Skeletal muscle cell (primary cell): ENCODE data around the gene ZNF71.

Experiments used
- DNase-seq: peaks from one replicate; pipeline ENCODE4 v3.0.0-alpha.2; 2010; ENCODE audit warnings: low read depth
- H3K4me3 ChIP-seq: 2 replicates; pipeline ENCODE4 v1.5.1; 2011; ENCODE audit warnings: low read depth, mild to moderate bottlenecking, control low read depth, low read length, moderate library complexity

ZNF71 gene

DNA sequence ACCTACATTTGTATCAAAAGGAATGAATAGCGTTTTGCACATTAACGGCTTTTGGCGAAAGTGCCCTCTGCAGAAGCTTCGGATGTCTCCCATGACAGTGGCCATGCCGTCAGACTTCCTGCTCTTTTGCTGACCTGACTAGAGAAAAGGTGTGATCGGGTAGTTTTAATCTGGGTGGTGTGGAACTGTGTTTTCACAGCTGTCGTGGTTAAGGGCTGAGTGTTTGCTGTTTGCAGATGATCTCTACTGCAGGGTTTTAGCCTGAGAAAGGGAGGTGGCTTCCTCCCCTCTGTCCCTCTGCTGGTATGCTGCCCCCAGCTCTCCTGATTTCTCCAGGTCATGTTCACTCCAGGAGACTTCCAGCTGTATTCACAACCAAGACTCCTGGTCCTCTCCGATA is 22.4 kb downstream of the ZNF71 start:
- no peak for DNase-seq
- no peak overlapping the region for H3K4me3 ChIP-seq

DNA sequence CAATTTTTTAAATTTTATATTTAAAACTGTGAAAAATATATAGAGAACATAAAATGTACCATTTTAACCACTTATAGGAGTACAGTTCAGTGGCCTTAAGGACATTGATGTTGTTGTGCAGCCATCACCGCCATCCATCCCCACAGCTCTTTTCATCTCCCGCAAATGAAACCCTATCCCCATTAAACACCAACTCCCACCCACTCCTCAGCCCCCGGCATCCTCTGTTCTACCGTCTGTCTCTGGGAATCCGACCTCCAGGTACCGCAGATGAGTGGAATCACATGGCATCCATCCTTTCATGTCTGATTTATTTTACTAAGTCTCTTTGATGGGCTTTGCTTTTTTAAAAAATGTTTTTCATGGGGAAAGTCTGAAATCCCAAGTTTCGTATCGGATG is 24.0 kb downstream of the ZNF71 start:
- no peak for DNase-seq
- no peak overlapping the region for H3K4me3 ChIP-seq

DNA sequence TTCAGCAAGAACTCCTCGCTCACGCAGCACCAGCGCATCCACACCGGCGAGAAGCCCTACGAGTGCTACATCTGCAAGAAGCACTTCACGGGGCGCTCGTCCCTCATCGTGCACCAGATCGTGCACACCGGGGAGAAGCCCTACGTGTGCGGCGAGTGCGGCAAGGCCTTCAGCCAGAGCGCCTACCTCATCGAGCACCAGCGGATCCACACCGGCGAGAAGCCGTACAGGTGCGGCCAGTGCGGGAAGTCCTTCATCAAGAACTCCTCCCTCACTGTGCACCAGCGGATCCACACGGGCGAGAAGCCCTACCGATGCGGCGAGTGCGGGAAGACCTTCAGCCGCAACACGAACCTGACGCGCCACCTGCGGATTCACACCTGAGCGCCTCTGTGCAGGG is 27.3 kb downstream of the ZNF71 start:
- no peak overlapping the region for H3K4me3 ChIP-seq
- no peak for DNase-seq

DNA sequence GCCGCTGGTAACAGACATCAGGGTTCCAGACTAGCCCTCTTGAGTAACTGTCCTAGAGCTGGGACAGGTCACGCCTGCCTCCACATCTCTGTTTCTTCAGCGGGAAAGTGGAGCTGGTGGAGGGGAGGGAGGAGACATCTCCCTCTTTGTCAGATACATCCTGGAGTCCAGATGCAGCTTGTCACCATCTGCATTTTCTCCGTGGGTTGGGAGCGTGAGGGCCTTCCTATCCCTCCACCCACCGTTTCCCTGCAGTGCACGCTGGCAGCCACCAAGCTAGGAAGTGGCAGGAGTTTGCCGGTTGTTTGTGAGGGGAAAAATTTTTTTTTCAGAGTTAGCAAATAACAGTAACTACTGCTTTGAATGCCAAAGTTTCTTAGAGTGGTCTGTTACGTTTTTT is 27.9 kb downstream of the ZNF71 start:
- H3K4me3 ChIP-seq, result no peak overlapping the region

DNA sequence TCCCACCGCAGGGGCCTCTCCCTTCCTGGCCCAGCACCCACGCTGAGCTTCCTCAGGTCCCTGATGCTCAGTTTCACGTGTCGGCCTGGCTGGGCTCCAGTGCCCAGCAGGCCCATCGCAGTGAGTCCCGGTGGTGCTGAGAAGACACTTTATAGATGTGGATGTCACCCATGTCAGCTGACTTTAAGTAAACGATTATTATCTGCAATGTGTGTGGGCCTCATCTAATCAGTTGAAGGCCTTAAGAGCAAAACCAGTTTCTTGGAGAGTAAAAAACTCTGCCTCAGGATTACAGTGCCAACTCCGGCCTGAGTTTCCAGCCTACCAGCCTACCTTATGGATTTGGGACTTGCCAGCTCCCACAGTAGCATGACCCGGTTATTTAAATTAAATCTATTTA is 30.6 kb downstream of the ZNF71 start:
- no peak for DNase-seq
- no peak overlapping the region for H3K4me3 ChIP-seq

More for the DNA sequence above, 27.9 kb downstream of the ZNF71 start:
- DNase-seq, result no peak

DNA sequence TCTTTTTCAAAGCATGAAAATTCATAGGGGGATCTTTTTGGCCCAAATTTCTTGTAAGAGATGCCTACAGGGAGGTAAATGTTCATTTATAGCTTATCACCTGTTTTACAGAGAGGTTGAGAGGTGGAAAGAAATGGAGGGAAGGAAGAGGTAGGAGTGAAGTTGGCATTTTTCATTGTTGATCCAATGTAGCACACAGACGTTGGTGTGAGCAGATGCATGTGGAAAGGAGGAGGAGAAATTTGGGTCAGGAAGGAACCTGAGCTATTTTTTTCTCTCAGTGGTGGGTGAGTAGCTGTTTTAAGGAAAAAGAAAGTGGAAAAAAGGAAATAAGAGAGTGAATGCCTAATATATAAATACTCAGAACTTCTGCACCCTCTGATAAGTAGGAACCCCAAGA is 37.9 kb downstream of the ZNF71 start:
- H3K4me3 ChIP-seq, result no peak overlapping the region
- DNase-seq, result no peak

DNA sequence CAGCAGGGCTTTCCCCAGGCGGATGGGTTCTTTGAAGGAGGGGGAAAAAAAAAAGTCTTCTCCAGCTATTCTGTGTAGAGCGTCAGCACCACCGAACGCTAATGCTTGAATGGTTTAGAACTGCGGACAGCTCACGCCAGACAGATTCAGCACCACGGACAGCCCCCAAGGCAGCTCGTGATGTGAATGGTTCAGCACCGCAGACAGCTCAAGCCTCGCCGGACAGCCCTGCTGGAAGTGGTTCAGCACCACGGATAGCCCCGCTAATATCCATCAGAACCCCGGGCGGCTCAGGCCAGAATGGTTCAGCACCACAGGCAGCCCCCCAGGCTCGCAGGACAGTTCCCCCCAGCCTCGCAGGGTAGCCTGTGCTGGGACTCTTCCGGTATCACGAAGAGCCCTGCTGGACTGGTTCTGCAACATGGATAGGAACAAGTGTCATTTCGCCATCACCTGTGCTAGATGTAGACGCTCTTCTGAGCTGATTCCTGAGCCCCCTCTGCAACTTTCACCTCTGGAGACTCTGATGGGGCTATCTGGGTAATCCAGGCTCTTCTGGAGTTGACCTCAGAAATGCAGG is 43.0 kb downstream of the ZNF71 start:
- no peak overlapping the region for H3K4me3 ChIP-seq
- DNase-seq, result peak; percentile 47

DNA sequence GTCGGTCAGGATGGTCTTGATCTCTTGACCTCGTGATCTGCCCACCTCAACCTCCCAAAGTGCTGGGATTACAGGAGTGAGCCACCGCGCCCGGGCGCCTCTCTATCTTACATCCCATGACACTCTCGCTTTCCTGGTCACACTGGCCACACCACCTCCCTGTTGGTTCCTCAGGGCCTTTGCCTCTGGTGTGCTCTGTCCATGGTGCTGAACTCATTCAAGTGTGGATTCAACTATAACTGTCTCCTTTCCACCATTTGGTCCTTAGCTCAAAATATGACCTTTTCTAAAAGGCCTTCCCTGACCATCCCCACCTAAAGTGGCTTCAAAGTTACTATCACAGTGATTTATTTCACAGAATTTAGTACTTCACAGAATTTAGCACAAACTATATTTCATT is 44.1 kb downstream of the ZNF71 start:
- DNase-seq, result no peak

DNA sequence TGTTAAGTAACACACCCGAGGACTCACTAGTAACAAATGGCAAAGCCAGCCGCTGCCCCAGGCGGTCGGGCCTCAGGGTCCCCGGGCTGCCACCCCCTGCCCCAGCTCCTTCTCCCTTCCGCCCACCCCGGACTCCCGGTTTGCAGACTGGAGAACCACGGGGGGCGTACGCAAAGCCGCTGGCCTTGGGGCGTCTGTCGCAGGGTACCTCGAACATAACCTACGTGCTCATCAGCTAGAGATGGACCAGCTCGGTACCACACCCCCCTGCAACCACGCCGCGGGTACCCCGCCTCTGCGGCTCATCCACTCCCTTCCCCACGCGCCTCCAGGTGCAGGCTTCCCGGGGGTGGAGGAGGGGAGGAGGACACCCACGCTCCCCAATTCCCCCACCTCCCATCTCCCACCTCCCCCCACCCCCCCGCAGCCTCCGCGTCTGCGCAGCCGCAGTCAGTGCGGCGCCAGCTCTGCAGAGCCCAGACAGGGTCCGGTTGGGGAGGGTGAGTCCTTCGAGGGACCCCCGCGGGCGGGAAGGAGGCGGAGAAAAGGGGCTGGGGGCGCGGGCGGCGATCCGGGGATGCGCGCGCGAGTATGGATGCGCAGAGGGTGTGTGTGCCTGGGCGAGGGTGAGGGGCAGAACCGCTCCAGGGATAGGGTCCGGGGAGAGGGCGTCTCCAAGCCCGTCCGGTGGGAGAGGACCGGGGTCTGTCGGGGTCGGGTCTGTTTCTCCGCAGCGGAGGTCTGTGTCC is 47.8 kb downstream of the ZNF71 start, which contains the start of gene SMIM17:
Gene SMIM17, plus strand, starts transcription at position 449 of the 749 bp plus-strand sequence. CDS start 2,509 bp downstream, outside the sequence.
- no peak for DNase-seq
- no peak within 1 kb of the TSS for H3K4me3 ChIP-seq

More for the DNA sequence above, 44.1 kb downstream of the ZNF71 start:
- no peak overlapping the region for H3K4me3 ChIP-seq

DNA sequence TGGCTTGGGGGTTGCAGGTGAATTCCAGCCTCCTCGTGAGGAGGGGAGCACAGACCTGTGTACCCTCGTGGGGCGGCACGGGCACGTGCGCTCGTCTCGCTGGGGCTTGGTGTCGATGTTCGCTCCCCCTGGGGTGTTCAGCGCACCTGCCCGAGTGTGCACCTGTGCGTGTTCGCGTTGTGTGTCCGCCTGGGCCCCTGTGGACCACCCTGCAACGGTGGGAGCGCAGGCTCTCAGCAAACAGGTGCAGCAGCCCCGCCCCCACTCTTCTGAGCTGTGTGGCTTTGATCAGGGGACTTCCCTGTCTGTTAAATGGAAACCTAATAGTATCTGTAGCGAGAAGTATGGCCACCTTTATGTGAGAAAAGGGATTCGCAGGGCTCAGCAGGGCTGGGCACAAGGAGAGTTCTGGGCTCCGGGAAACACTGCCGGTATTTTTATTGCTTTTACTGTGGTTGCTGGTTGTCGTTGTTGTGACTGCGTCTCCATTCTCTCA is 48.4 kb downstream of the ZNF71 start:
- no peak for DNase-seq
- no peak overlapping the region for H3K4me3 ChIP-seq

DNA sequence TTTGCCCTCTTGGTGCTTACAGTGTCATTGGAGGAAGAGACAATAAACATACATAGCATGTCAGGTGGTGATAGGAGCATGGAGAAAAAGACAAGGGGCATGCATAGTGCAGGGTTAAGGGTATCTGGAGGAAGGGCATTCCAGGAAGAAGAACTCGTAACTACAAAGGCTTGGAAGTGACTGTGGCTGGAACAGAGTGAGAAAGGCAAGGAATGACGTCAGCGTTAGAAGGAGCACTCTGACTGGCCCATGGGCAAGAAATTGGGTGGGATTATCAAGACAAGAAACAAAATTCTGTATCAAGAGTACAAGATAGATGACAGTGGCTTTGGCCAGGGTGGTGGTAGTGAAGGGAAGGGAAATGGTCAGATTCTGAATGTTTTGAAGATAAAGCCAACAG is 59.0 kb downstream of the ZNF71 start:
- H3K4me3 ChIP-seq, result no peak overlapping the region

DNA sequence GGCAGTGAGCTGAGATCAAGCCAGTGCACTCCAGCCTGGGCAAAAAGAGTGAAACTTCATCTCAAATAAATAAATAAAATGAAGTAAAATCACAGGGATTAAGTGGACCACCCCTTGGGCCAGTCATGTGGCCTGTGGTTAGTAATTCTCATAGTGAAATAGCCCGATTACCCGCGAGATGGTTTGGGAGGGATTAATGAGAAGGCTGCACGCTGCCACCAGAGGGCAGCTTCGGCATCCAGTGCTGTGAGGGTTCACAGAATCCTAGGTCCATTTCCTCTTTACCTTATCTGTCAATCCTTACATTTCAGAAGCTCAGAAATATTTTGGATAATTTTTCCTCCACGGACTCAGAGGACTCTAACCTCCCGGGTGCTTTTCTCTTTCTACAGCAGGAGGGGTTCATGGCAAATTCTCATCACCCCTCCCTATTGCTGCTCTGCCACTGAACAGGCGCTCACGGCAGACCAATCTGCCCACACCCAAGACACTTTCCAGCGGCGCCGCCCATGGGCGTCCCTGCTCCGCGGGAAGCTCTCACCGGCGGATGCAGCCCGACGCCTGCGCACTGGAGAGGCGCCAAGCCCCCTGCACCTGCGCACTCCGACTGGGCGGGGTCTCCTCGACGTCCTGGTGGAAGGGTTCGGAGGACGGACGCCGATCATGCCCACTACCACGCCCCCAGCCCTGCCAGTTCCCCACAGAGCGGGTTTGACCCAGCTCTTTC is 65.4 kb downstream of the ZNF71 start:
- no peak for DNase-seq
- no peak overlapping the region for H3K4me3 ChIP-seq

More for the DNA sequence above, 59.0 kb downstream of the ZNF71 start:
- no peak for DNase-seq

DNA sequence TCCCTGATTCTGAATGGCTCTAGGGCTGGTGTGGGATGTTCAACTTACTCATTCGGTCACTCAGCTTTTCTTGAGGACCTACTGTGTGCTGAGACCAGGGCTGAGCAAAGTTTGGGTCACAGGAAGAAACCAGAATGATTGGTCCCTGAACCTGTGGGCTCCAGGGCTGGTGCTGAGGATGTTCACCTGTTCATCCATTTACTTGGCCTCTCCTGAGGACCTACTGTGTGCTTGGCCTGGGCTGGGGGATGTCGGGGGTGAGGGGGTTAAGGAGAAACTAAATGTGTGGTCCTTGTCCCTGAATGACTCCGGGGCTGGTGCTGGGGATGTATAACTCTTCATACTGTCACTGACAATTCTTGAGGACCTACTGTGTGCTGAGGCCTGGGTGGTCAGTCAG is 66.1 kb downstream of the ZNF71 start:
- DNase-seq, result no peak
- H3K4me3 ChIP-seq, result no peak overlapping the region

DNA sequence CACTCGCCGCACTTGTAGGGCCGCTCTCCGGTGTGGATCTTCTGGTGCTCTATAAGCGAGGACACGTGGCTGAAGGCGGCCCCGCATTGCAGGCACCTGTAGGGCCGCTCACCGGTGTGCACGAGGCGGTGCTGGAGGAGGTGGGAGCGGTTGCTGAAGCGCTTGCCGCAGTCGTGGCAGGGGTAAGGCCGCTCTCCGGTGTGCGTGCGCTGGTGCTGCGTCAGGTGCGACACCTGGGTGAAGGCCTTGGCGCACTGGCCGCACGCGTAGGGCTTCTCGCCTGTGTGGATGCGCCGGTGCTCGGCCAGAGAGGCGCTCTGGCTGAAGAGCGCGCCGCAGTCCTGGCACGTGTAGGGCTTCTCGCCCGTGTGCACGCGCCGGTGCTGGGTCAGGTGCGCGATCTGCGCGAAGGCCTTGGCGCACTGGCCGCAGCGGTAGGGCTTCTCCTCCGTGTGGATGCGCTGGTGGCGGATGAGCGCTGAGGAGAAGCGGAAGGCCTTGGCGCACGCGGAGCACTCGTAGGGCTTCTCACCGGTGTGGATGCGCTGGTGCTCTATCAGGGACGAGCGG is 68.9 kb downstream of the ZNF71 start:
- no peak for DNase-seq
- H3K4me3 ChIP-seq, result no peak overlapping the region

DNA sequence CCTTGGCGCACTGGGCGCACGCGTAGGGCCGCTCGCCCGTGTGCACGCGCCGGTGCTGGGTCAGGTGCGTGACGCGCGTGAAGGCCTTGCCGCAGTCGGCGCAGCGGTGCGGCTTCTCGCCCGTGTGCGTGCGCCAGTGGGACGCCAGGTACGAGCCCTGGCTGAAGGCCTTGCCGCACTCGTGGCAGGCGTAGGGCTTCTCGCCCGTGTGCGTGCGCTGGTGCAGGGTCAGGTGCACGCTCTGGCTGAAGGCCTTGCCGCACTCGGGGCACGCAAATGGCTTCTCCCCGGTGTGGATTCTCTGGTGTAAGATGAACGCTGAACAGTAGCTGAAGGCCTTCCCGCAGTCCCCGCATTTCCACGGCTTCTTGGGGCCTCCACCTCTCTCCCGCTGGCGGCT is 69.4 kb downstream of the ZNF71 start:
- DNase-seq, result no peak
- no peak overlapping the region for H3K4me3 ChIP-seq

DNA sequence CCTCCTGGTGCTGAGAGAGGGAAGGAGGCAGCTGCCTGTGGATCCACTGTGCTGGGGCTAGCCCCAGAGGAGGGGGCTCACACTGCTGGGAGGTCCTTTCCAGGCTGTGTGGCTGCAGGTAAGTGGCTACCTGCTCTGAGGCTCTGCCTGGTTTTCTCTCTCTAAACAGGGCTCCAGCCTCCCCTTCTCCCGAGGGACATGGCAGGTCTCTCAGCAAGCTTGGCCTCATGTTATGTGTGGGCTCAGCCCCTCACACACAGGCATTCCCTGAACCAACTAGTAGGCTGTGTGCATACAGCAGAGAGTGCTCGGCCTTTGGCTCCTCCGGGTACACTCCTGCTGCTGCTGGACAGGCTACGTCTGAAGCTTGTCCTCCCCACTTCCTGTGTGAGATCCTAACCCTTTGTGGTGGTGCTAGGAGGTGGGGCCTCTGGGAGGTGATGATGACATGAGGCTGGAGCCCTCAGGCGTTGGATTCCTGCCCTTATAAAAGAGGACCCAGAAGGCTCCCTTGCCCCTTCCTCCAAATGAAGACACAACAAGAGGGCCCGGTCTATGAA is 72.3 kb downstream of the ZNF71 start:
- H3K4me3 ChIP-seq, result no peak overlapping the region
- no peak for DNase-seq

DNA sequence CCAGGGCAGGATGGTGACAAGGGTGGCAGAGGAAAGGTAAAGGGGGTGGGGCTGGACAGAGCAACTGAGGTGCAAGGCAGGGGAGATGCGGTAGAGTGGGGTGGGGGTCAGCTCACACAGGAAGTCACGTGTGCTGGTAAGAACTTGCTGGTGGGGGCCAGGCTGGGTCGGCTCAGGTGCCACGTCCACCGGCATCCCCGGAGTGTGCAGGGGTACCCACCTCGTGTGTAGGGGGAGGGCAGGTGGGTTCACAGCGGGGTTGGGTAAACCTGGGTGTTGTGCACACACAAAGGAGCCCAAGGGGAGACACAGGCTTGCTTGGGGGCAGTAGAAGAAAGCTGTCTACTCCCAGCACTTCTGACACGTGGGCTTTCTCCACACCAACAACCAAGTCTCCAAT is 73.6 kb downstream of the ZNF71 start:
- DNase-seq, result no peak

DNA sequence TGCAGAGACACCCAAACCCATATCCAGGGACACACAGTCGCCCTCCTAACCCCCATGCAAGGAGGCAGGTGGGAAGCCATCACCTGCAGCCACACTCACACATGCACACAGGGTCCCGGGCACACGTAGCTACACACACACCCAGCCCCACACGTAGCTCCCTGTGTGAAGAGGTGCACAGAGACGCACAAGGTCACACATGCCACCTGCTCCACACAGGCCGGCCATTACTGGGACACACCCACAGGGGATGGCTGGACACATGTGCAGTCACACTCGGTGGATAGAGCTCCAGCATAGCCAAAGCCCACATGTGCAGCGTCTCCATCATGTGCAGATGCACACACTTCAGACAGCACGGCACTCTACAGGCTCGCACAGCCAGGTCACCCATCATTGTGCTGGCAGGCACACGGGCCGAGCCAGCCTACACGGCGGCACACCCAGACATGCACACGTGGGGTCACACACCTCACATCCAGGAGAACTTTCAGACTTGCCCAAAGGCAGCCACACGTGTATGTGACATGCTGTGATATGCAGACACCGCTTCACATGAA is 75.4 kb downstream of the ZNF71 start:
- DNase-seq, result no peak
- no peak overlapping the region for H3K4me3 ChIP-seq

More for the DNA sequence above, 73.6 kb downstream of the ZNF71 start:
- H3K4me3 ChIP-seq, result no peak overlapping the region

DNA sequence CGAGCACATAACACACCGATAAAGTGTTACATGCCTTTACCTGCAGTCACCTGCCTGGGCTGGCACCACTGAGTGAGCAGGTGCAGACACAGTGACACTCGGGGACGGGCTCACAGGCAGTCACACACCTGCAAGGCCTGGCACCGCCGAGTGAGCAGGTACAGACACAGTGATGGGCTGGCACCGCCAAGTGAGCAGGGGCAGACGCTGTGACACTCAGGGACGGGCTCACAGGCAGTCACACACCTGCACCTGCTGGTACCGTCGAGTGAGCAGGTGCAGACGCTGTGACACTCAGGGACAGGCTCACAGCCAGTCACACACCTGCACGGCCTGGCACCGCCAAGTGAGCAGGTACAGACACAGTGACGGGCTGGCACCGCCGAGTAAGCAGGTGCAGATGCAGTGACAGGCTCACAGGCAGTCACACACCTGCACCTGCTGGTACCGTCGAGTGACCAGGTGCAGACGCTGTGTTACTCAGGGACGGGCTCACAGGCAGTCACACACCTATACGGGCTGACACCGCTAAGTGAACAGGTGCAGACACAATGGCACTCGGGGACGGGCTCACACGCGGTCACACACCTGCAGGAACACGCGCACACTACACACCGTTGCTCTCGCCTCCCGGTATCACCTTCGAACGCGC is 76.0 kb downstream of the ZNF71 start:
- H3K4me3 ChIP-seq, result peak overlapping the region; percentile 34

More for the DNA sequence above, 76.0 kb downstream of the ZNF71 start:
- DNase-seq, result no peak
